B cell (primary cell): ENCODE data around the gene NFATC1. TPM values are rescaled to one million over a fixed set of nuclear protein-coding genes. Genes with fewer than 3 reads are reported as not detected.

Experiments
- ATAC-seq: fragments of 200-7000 bp; cut with Tn5 transposase; one replicate; pipeline ENCODE4 v1.10.0; 2021; ENCODE audit warnings: low read depth, mild to moderate bottlenecking, moderate number of reproducible peaks, moderate library complexity
- CTCF ChIA-PET: fragments of 350-600 bp; sonication (Branson Sonifier 250); formaldehyde crosslinking; loops from one replicate; lab custom pipeline; 2021; ENCODE audit warnings: antibody characterized with exemption, inconsistent platforms; lab: Charles Lee
- POLR2A ChIA-PET: fragments of 350-600 bp; sonication (Branson Sonifier 250); formaldehyde crosslinking; loops from one replicate; lab custom pipeline; 2021; ENCODE audit warnings: antibody characterized with exemption; lab: Charles Lee
- DNase-seq: peaks from one replicate; pipeline ENCODE4 v3.0.0; 2013
- H2AFZ ChIP-seq: 2 replicates; pipeline ENCODE4 v1.6.1; 2012; ENCODE audit warnings: mild to moderate bottlenecking, low read depth, low read length; ENCODE audit not compliant: insufficient read depth, poor library complexity, severe bottlenecking
- H3K27ac ChIP-seq, 2 donors: 1 replicate in 1 of 2; 2 replicates in 1 of 2; pipeline ENCODE4 v1.5.1; 2012 to 2013; ENCODE audit warnings: low read length in 2 of 2, mild to moderate bottlenecking in 2 of 2, moderate library complexity in 1 of 2
- H3K27me3 ChIP-seq, 4 experiments: fragments of 200-600 bp in 1 of 4; sonication (generic) in 1 of 4; replicated peaks in 1 of 4; 1 replicate in 2 of 4; 2 replicates in 2 of 4; pipeline versions ENCODE4 v1.6.1 to v1.7.0; 2013 to 2016; ENCODE audit warnings: low read length in 3 of 4, mild to moderate bottlenecking in 2 of 4, mixed read lengths in 1 of 4, moderate library complexity in 1 of 4; ENCODE audit not compliant: insufficient read depth in 4 of 4, control insufficient read depth in 3 of 4; ENCODE audit errors: control extremely low read depth in 1 of 4
- H3K36me3 ChIP-seq, 2 experiments: replicated peaks in 1 of 2; 1 replicate in 1 of 2; 2 replicates in 1 of 2; pipeline versions ENCODE4 v1.6.1 to v1.7.1; 2013; ENCODE audit warnings: low read length in 1 of 2; ENCODE audit not compliant: insufficient read depth in 2 of 2, control insufficient read depth in 1 of 2; ENCODE audit errors: control extremely low read depth in 1 of 2, extremely low read depth in 1 of 2
- H3K4me1 ChIP-seq, 2 donors: fragments of 200-600 bp in 1 of 2; sonication (generic) in 1 of 2; 1 replicate in 1 of 2; 2 replicates in 1 of 2; pipeline versions ENCODE4 v1.5.1 to v1.6.1; 2013 to 2017; ENCODE audit warnings: low read length in 2 of 2; ENCODE audit not compliant: control insufficient read depth in 2 of 2, insufficient read depth in 2 of 2
- H3K4me2 ChIP-seq: replicated peaks from 2 replicates; pipeline ENCODE3; 2012; ENCODE audit warnings: mild to moderate bottlenecking, low read depth, low read length; ENCODE audit not compliant: poor library complexity, severe bottlenecking
- H3K4me3 ChIP-seq, 5 experiments: fragments of 200-600 bp in 1 of 5; sonication (generic) in 1 of 5; 1 replicate in 3 of 5; 2 replicates in 2 of 5; pipeline versions ENCODE4 v1.5.1 to v1.7.0; 2011 to 2016; ENCODE audit warnings: low read length in 4 of 5, mild to moderate bottlenecking in 4 of 5, low read depth in 2 of 5, control low read depth in 1 of 5, moderate library complexity in 1 of 5; ENCODE audit not compliant: insufficient read depth in 1 of 5; ENCODE audit errors: control extremely low read depth in 1 of 5, extremely low read depth in 1 of 5
- H3K79me2 ChIP-seq: fragments of 200-600 bp; sonication (generic); one replicate; pipeline ENCODE4 v1.6.0; 2016; ENCODE audit warnings: low read length; ENCODE audit not compliant: control insufficient read depth, insufficient read depth
- H3K9ac ChIP-seq: fragments of 200-600 bp; sonication (generic); 2 replicates; pipeline ENCODE4 v1.6.1; 2017; ENCODE audit warnings: mild to moderate bottlenecking, low read length, moderate library complexity
- H3K9me3 ChIP-seq, 3 donors: one replicate each; pipeline versions ENCODE4 v1.6.1 to v1.7.1; 2013; ENCODE audit warnings: low read length in 2 of 3; ENCODE audit not compliant: control insufficient read depth in 2 of 3, insufficient read depth in 1 of 3; ENCODE audit errors: control extremely low read depth in 1 of 3
- H4K20me1 ChIP-seq: 2 replicates; pipeline ENCODE4 v1.6.0; 2012; ENCODE audit warnings: mild to moderate bottlenecking, low read length; ENCODE audit not compliant: insufficient read depth, control insufficient read depth, poor library complexity, severe bottlenecking
- H3K27ac Mint-ChIP-seq: one replicate; pipeline ENCODE4 v1.8.0; 2021; ENCODE audit warnings: mixed read lengths
- H3K27me3 Mint-ChIP-seq: one replicate; pipeline ENCODE4 v1.8.0; 2021; ENCODE audit warnings: mixed read lengths
- H3K4me1 Mint-ChIP-seq: one replicate; pipeline ENCODE4 v1.8.0; 2021; ENCODE audit warnings: mixed read lengths
- H3K4me3 Mint-ChIP-seq: one replicate; pipeline ENCODE4 v1.8.0; 2021; ENCODE audit warnings: mixed read lengths
- H3K9me3 Mint-ChIP-seq: one replicate; pipeline ENCODE4 v1.8.0; 2022; ENCODE audit warnings: mixed read lengths; ENCODE audit not compliant: insufficient read depth
- EZH2 ChIP-seq: IDR thresholded peaks from 2 replicates; pipeline ENCODE4 v1.6.1; 2012; ENCODE audit warnings: borderline replicate concordance, low read depth, mild to moderate bottlenecking, moderate library complexity, low read length; ENCODE audit not compliant: insufficient read depth, poor library complexity, severe bottlenecking
- WGBS: methylation state at CpG from one replicate; pipeline ENCODE4 v1.1.5; 2013; ENCODE audit warnings: missing lambda C conversion rate; ENCODE audit not compliant: insufficient coverage; 5-methylcytosine and 5-hydroxymethylcytosine counted together
- intact Hi-C: fragments of 100-400 bp; cut with micrococcal nuclease; formaldehyde crosslinking; loops from one replicate; pipeline ENCODE4 v1.10.0; 2022
- polyA plus RNA-seq: library from polyadenylated mRNA; depleted of rRNA; stranded (reverse); fragments of >200 nt; gene quantifications from 2 replicates; pipeline ENCODE4 v1.2.3, GENCODE V29; 2012
- total RNA-seq, 2 donors: library from RNA; stranded (reverse); fragments of 120-200 nt in 1 of 2; gene quantifications; 1 replicate in 1 of 2; 2 replicates in 1 of 2; pipeline versions ENCODE4 v1.2.3 to v1.2.4, GENCODE V29; 2013 to 2022
- TF ChIP-seq, protein P1 (sequence below): fragments of 200-600 bp; IDR thresholded peaks from one replicate; pipeline ENCODE4 v1.8.0; 2022; ENCODE audit warnings: antibody characterized with exemption, mild to moderate bottlenecking

Gene NFATC1
- total and polyA plus RNA-seq, 2 donors (not counting 1 experiment from before 2014, with no cell fraction given) = 32.2 to 108 TPM

DNA sequence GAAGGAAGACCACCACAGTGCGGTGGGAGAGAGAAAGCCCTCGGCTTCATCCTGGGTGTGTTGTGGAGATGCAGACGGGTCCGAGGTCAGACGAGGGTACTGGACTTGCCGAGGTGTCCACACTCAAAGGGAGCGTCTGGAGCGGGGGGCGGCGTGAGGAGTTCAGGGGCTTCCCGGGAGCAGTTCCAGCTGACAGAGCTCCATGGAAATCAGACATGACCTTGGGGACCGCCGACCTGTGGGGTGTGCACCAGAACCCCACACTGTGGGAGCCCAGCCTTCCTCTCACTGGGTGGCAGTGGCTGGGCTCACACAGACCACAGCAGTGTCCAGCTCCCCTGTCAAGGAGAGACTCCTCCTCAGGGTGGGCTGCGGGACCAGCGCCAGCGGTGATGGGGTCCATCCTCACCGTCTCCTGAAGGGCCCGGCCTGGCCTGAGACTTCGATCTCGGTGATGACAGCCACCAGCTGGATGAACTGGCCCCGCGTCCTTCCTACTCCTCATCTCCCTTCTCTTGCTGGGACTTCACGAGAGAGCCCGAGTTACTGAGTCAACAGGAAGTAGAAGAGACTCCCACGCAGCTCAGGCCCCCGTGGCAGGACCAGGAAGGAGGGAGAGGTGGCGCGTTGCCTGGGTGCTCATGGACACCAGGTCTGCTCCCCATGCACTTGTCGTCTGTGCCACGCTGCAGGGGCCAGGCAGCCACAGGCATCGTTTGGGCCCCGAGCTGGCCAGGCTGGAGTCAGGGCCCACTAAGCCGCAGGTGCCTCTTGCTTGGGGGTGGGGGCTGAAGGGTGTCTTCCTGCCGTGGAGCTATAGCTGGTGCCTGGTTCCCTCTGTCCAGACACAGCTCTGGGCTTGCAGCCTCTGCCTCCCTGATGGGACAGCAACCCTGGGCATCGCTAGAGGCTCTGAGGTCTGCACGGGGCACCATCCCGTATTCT is 182.0 kb downstream of the NFATC1 start:
- H3K4me3 ChIP-seq = no peak overlapping the region
- no peak overlapping the region for H2AFZ ChIP-seq
- H3K4me1 ChIP-seq = peaks cover 11 to 23% of the 10 kb centered on the region in 2 donors
- H3K27me3 ChIP-seq = no peaks in the 10 kb centered on the region
- H3K4me2 ChIP-seq = no peak overlapping the region
- TF ChIP-seq EZH2 = no peak
- TF ChIP-seq, protein P1, sequence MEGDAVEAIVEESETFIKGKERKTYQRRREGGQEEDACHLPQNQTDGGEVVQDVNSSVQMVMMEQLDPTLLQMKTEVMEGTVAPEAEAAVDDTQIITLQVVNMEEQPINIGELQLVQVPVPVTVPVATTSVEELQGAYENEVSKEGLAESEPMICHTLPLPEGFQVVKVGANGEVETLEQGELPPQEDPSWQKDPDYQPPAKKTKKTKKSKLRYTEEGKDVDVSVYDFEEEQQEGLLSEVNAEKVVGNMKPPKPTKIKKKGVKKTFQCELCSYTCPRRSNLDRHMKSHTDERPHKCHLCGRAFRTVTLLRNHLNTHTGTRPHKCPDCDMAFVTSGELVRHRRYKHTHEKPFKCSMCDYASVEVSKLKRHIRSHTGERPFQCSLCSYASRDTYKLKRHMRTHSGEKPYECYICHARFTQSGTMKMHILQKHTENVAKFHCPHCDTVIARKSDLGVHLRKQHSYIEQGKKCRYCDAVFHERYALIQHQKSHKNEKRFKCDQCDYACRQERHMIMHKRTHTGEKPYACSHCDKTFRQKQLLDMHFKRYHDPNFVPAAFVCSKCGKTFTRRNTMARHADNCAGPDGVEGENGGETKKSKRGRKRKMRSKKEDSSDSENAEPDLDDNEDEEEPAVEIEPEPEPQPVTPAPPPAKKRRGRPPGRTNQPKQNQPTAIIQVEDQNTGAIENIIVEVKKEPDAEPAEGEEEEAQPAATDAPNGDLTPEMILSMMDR = no peak
- H3K27ac ChIP-seq = no peak overlapping the region
- no peaks in the 10 kb centered on the region for H4K20me1 ChIP-seq
- peaks cover 0 to 21% (median 11%) of the 10 kb centered on the region in 3 donors for H3K9me3 ChIP-seq
- no peaks in the 10 kb centered on the region for H3K27me3 Mint-ChIP-seq
- ChIA-PET POLR2A (interaction anchor here (0.6 kb wide), 1 partner anchor 89 kb away, joined by 8 read pairs; no protein-coding TSS in a partner anchor), CTCF (no interaction called here)
- no peaks in the 10 kb centered on the region for H3K9me3 Mint-ChIP-seq
- no peak for DNase-seq
- intact Hi-C loops = no loop called here
- H3K4me1 Mint-ChIP-seq = peaks cover 12% of the 10 kb centered on the region
- no peak overlapping the region for H3K4me3 Mint-ChIP-seq
- no peak for ATAC-seq
- no peak overlapping the region for H3K9ac ChIP-seq
- H3K79me2 ChIP-seq = no peaks in the 10 kb centered on the region
- WGBS = 89% methylated on average over 28 of the region's 37 CpGs
- no peak overlapping the region for H3K27ac Mint-ChIP-seq
- H3K36me3 ChIP-seq = no peaks in the 10 kb centered on the region
